Right lobe of liver (tissue), 6 donors: ENCODE measurements around the gene ATP7B. TPM values are rescaled to one million over a fixed set of nuclear protein-coding genes. Genes with fewer than 3 reads are reported as not detected.
A peak's percentile ranks its signal among the peaks of the same experiment; 100 is the strongest.
"Not testable (repeated sequence)": the region's sequence is repeated elsewhere in the genome, so short reads cannot be mapped to it uniquely, and the experiment has no call there.

Source experiments
- ATAC-seq, 4 donors: fragments of 200-7000 bp; cut with Tn5 transposase; one replicate each; pipeline ENCODE4 v1.9.1; 2020; ENCODE audit warnings: mild to moderate bottlenecking in 4 of 4, moderate library complexity in 4 of 4
- DNase-seq, 3 donors: peaks; one replicate each; pipeline ENCODE4 v3.0.0-alpha.2; 2020
- H3K27ac ChIP-seq, 3 donors: fragments of 200-600 bp; one replicate each; pipeline ENCODE4 v1.8.0; 2022
- H3K27me3 ChIP-seq, 2 donors: fragments of 200-600 bp; one replicate each; pipeline ENCODE4 v1.8.0; 2022
- H3K36me3 ChIP-seq, 4 donors: fragments of 200-600 bp; sonication (generic) in 1 of 4; one replicate each; pipeline versions ENCODE4 v1.5.1 to v1.8.0; 2017 to 2022; ENCODE audit warnings: control low read depth in 1 of 4
- H3K4me1 ChIP-seq, 4 donors: fragments of 200-600 bp; sonication (generic) in 1 of 4; one replicate each; pipeline versions ENCODE4 v1.5.1 to v1.8.0; 2017 to 2022; ENCODE audit warnings: control low read depth in 1 of 4
- H3K4me3 ChIP-seq, 3 donors: fragments of 200-600 bp; one replicate each; pipeline ENCODE4 v1.8.0; 2022
- H3K9me3 ChIP-seq, 4 donors: fragments of 200-600 bp; sonication (generic) in 1 of 4; one replicate each; pipeline versions ENCODE4 v1.5.1 to v1.8.0; 2017 to 2022; ENCODE audit warnings: control low read depth in 1 of 4
- POLR2A ChIP-seq: fragments of 450-650 bp; IDR thresholded peaks from one replicate; pipeline ENCODE4 v1.6.1; 2017; ENCODE audit warnings: antibody characterized with exemption, mild to moderate bottlenecking
- WGBS: methylation state at CpG from one replicate; pipeline ENCODE4 v1.1.6; 2018; ENCODE audit warnings: low coverage, low lambda C conversion rate; ENCODE audit not compliant: insufficient coverage; ENCODE audit errors: missing lambda C conversion rate; 5-methylcytosine and 5-hydroxymethylcytosine counted together
- intact Hi-C, 2 donors: fragments of 100-400 bp; cut with DNase I; formaldehyde crosslinking; loops; one replicate each; pipeline versions ENCODE4 v1.11.2 to v1.14.1; 2022
- total RNA-seq, 6 experiments: library from RNA; depleted of rRNA in 2 of 6; stranded (reverse); fragments of >200 nt in 2 of 6; fragmentation: NEBNext Ultra II Directional in 3 of 6; extraction: Animal tissue kit (Norgen Biotek cat#: 25700) in 3 of 6; gene quantifications; one replicate each; pipeline versions ENCODE4 v1.1.0 to v1.2.4, GENCODE V29; 2016 to 2023
- TF ChIP-seq, protein P1 (sequence below), 4 donors: fragments of 200-600 bp in 3 of 4; fragments of 450-650 bp in 1 of 4; IDR thresholded peaks; one replicate each; pipeline versions ENCODE4 v1.5.1 to v1.8.0; 2016 to 2022; ENCODE audit warnings: antibody characterized with exemption in 4 of 4, mild to moderate bottlenecking in 2 of 4
- donor health status: DM: no; HTN: yes; CAD: no.
- donor health status: DM: no; HTN: no; CAD: no.
- donor health status: DM: no; HTN: no; CAD: no.
- donor health status: DM: no; HTN: yes; CAD: no.
- donor health status: DM: no; HTN: yes; CAD: no.

The ATP7B gene
- total RNA-seq, 6 experiments from 2014 or later = 17.1 to 27.6 (median 21.6) TPM

DNA sequence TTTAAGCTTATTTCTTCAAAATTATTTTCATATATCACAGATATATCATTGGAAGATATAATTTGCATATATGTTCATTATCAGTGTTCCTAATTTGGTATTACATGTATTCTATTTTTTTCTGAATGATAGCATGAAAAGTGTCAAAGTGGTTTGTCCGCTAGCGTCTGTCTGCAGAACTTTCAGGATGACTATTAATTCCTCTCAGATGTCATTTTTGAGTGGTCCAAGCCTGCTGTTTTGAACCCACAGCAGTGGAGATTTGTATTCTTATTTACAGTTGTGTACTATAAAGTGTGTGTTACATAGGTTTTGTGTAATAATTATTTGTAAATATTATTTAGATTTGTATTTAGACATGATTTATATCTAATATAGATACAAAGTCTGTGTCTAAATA, 21.8 kb upstream of the ATP7B start:
- H3K9me3 ChIP-seq = no peaks in the 10 kb centered on the region
- no peak for ATAC-seq
- WGBS = 89% methylated on average over 2 of the region's 2 CpGs
- DNase-seq = no peak
- no peaks in the 10 kb centered on the region for H3K36me3 ChIP-seq
- intact Hi-C loops = no loop called here
- TF ChIP-seq, protein P1, sequence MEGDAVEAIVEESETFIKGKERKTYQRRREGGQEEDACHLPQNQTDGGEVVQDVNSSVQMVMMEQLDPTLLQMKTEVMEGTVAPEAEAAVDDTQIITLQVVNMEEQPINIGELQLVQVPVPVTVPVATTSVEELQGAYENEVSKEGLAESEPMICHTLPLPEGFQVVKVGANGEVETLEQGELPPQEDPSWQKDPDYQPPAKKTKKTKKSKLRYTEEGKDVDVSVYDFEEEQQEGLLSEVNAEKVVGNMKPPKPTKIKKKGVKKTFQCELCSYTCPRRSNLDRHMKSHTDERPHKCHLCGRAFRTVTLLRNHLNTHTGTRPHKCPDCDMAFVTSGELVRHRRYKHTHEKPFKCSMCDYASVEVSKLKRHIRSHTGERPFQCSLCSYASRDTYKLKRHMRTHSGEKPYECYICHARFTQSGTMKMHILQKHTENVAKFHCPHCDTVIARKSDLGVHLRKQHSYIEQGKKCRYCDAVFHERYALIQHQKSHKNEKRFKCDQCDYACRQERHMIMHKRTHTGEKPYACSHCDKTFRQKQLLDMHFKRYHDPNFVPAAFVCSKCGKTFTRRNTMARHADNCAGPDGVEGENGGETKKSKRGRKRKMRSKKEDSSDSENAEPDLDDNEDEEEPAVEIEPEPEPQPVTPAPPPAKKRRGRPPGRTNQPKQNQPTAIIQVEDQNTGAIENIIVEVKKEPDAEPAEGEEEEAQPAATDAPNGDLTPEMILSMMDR (IDR thresholded peaks at IDR 0.05) = no peak
- no peak for TF ChIP-seq POLR2A
- no peak overlapping the region for H3K4me3 ChIP-seq
- no peak overlapping the region for H3K27ac ChIP-seq
- H3K27me3 ChIP-seq = no peaks in the 10 kb centered on the region
- no peaks in the 10 kb centered on the region for H3K4me1 ChIP-seq

DNA sequence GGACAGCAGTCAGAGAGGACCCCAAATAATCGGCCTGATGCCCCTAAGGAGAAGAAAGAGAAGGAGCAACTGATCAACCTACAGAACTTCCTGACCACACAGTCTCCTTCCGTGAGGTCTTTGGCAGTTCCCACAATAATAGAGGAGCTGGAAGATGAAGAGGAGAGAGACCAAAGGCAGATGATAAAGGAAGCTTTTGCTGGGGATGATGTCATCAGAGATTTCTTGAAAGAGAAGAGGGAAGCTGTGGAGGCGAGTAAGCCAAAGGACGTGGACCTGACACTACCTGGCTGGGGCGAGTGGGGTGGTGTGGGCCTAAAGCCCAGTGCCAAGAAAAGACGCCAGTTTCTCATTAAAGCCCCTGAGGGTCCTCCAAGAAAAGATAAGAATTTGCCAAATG, 19.2 kb upstream of the ATP7B start:
- 93% methylated on average over 2 of the region's 6 CpGs for WGBS
- ATAC-seq, H3K4me3 ChIP-seq, H3K27ac ChIP-seq, DNase-seq, H3K27me3 ChIP-seq, intact Hi-C loops, H3K36me3 ChIP-seq, H3K9me3 ChIP-seq: not testable (repeated sequence)
- H3K4me1 ChIP-seq = peaks cover 0 to 18% (median 7%) of the 10 kb centered on the region in 4 donors

DNA sequence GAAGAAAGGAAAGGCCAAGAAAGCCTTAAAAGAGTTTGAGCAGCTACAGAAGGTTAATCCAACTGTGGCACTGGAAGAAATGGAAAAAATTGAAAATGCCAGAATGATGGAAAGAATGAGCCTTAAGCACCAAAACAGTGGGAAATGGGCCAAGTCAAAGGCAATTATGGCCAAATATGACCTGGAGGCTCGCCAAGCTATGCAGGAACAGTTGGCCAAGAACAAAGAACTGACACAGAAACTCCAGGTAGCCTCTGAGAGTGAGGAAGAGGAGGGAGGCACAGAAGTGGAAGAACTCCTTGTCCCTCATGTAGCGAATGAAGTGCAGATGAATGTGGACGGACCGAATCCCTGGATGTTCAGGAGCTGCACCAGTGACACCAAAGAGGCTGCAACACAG, 18.3 kb upstream of the ATP7B start:
- no peaks in the 10 kb centered on the region for H3K27me3 ChIP-seq
- ATAC-seq (no peak), DNase-seq (no peak)
- TF ChIP-seq, protein P1 (IDR thresholded peaks at IDR 0.05) = no peak
- no peak for TF ChIP-seq POLR2A
- H3K4me3 ChIP-seq = no peak overlapping the region
- intact Hi-C loops = no loop called here
- peaks cover 0 to 27% (median 7%) of the 10 kb centered on the region in 4 donors for H3K4me1 ChIP-seq
- H3K27ac ChIP-seq = no peak overlapping the region
- H3K9me3 ChIP-seq = no peaks in the 10 kb centered on the region
- 90% methylated on average over 4 of the region's 4 CpGs for WGBS
- no peaks in the 10 kb centered on the region for H3K36me3 ChIP-seq

DNA sequence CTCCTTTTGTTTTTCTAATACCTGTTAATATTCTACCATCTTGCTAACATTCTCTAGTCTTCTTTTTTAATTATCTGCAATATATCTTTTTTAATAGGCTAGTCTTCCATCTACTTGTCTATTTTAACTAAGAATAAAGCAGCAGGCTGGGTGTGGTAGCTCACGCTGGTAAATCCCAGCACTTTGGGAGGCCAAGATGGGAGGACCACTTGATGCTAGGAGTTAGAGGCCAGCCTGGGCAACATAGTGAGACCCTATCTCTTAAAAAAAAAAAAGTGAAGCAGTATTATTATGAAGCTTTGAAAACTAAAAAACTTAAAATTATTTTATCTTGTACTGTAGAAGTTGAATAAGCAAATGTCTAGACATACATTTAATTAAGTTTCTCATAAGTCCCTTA, 16.6 kb upstream of the ATP7B start:
- Histone ChIP-seq H3K27me3 (no peaks in the 10 kb centered on the region), H3K27ac (no peak overlapping the region), H3K4me3 (no peak overlapping the region), H3K36me3 (no peaks in the 10 kb centered on the region), H3K4me1 (peaks cover 0 to 27% (median 7%) of the 10 kb centered on the region in 4 donors), H3K9me3 (no peaks in the 10 kb centered on the region)
- DNase-seq (no peak), ATAC-seq (no peak)
- 100% methylated on average over 1 of the region's 1 CpG for WGBS
- TF ChIP-seq POLR2A = no peak
- TF ChIP-seq, protein P1 (IDR thresholded peaks at IDR 0.05) = no peak
- intact Hi-C loops = no loop called here

GRCh38 chr13:52026246-52026626, 15.0 kb upstream of the ATP7B start:
- intact Hi-C loops = no loop called here
- H3K36me3 ChIP-seq = no peaks in the 10 kb centered on the region
- WGBS = 56% methylated on average over 2 of the region's 3 CpGs
- DNase-seq (no peak), ATAC-seq (peak in 3 of 4 donors; percentile 19 to 43 (median 21))
- no peaks in the 10 kb centered on the region for H3K27me3 ChIP-seq
- H3K9me3 ChIP-seq = no peaks in the 10 kb centered on the region
- peaks cover 0 to 27% (median 7%) of the 10 kb centered on the region in 4 donors for H3K4me1 ChIP-seq
- peak overlapping the region in 2 of 3 donors; percentile 18 to 19 for H3K27ac ChIP-seq
- no peak overlapping the region for H3K4me3 ChIP-seq
- TF ChIP-seq, protein P1 (IDR thresholded peaks at IDR 0.05) = peak in 1 of 4 donors; percentile 28
- TF ChIP-seq POLR2A = no peak
